Activated T-cell treated with anti-CD3 and anti-CD28 coated beads, Interleukin-2, amount 50 U/mL, for 24 hours (primary cell): Measurements from ENCODE around the gene FOXO6.

Source experiments
- DNase-seq: peaks from one replicate; pipeline ENCODE4 v3.0.0-alpha.2; 2020
- H3K27ac Mint-ChIP-seq: 2 replicates; pipeline ENCODE4 v1.8.0; 2020; ENCODE audit warnings: mild to moderate bottlenecking, mixed read lengths
- H3K27me3 Mint-ChIP-seq: 2 replicates; pipeline ENCODE4 v1.8.0; 2020; ENCODE audit warnings: mixed read lengths
- H3K36me3 Mint-ChIP-seq: 2 replicates; pipeline ENCODE4 v1.8.0; 2020; ENCODE audit warnings: low read depth, mixed read lengths
- H3K4me1 Mint-ChIP-seq: 2 replicates; pipeline ENCODE4 v1.8.0; 2020; ENCODE audit warnings: low read depth, mixed read lengths
- H3K4me3 Mint-ChIP-seq: 2 replicates; pipeline ENCODE4 v1.8.0; 2020; ENCODE audit warnings: mild to moderate bottlenecking, moderate library complexity, mixed read lengths
- H3K9me3 Mint-ChIP-seq: 2 replicates; pipeline ENCODE4 v1.8.0; 2020; ENCODE audit warnings: mixed read lengths

Gene FOXO6

GRCh38 chr1:41390166-41390565 lies 28.9 kb downstream of the FOXO6 start:
- Mint-ChIP-seq H3K27ac (no peak overlapping the region), H3K27me3 (peaks cover 27% of the 10 kb centered on the region), H3K4me3 (no peak overlapping the region), H3K36me3 (no peaks in the 10 kb centered on the region), H3K9me3 (no peaks in the 10 kb centered on the region), H3K4me1 (no peaks in the 10 kb centered on the region)
- no peak for DNase-seq

- H3K27ac Mint-ChIP-seq: no peak overlapping the region
- H3K9me3 Mint-ChIP-seq: no peaks in the 10 kb centered on the region
- no peak for DNase-seq
- H3K4me3 Mint-ChIP-seq: no peak overlapping the region
- H3K4me1 Mint-ChIP-seq: peaks cover under 1% of the 10 kb centered on the region
- H3K27me3 Mint-ChIP-seq: peaks cover 26% of the 10 kb centered on the region
- H3K36me3 Mint-ChIP-seq: no peaks in the 10 kb centered on the region
Observed at GRCh38 chr1:41390573-41390972, 29.3 kb downstream of the FOXO6 start.

GRCh38 chr1:41391834-41392527 lies 30.7 kb downstream of the FOXO6 start:
- Mint-ChIP-seq H3K36me3 (no peaks in the 10 kb centered on the region), H3K4me3 (no peak overlapping the region), H3K27me3 (peaks cover 29% of the 10 kb centered on the region), H3K9me3 (no peaks in the 10 kb centered on the region), H3K27ac (no peak overlapping the region), H3K4me1 (peaks cover 3% of the 10 kb centered on the region)
- DNase-seq: no peak

DNA sequence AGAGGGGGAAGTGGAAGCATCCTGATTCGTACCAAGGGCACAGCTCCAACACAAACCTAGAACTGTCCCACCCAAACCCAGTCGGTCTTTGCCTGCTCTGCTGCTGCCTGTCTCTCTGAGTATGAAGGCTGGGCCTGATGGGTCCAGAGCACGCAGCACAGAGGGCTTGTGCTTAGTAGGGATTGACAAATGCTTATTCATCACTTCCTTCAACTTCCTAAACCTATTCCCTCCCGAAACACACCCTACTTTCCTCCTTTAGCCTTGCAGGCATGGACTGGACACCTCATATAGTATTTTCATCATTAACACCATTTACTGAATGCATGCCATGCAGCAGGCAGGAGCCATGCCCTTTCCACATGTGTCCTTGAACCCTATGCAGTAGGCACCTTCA lies 31.3 kb downstream of the FOXO6 start:
- Mint-ChIP-seq H3K36me3 (no peaks in the 10 kb centered on the region), H3K27ac (no peak overlapping the region), H3K4me1 (peaks cover 3% of the 10 kb centered on the region), H3K4me3 (no peak overlapping the region), H3K9me3 (no peaks in the 10 kb centered on the region), H3K27me3 (peaks cover 25% of the 10 kb centered on the region)
- DNase-seq: no peak

DNA sequence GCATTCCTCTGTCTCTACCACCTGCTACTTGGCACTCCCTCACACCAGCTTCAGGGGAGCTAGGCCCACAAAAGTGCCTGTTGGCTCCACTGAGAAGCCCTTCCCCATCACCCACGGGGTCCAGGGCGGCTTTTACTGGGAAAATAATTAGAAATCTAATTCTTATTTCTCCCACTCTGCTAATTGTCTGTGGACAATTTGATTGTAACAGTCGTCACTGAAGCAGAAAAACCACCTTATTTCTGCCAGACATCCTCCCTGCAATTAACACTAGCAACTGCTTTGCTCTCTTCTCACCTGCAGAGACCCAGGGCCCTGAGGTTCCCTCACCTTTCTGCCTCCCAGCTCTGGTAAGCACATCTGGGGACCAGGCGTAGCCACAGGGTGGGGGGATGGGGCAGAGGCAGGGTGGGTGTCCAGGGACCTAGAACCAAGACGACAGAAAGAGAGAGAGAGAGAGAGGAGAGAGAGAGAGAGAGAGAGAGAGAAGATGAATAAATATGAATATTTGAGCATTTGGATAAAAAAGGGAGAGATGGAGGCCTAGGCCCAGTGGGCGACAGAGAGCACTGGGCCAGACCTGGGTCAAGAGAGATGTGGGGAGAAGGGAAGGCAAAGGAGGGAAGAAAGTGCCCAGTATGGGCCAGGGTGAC lies 32.6 kb downstream of the FOXO6 start:
- Mint-ChIP-seq H3K4me3 (no peak overlapping the region), H3K27ac (no peak overlapping the region), H3K9me3 (no peaks in the 10 kb centered on the region), H3K4me1 (peaks cover 3% of the 10 kb centered on the region), H3K27me3 (peaks cover 25% of the 10 kb centered on the region), H3K36me3 (no peaks in the 10 kb centered on the region)
- DNase-seq: no peak

DNA sequence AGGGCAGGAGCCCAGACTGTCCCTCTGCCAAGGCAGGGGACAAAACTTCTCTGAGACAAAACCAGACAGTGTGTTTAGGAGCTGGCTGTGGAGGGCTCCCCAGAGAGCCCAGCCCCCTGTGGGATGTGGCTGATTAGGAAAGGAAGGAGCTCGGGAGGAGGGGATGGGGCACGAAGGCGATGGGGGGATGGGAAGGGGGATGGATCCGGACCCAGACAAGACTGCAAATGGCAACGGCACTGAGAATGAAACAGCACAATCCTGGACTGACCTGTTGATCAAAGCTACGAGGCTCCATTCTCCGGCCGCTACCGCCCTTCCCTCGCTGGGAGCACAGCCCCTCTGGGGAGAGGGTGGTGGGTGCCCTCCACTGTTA lies 33.1 kb downstream of the FOXO6 start:
- Mint-ChIP-seq H3K4me1 (peaks cover 3% of the 10 kb centered on the region), H3K27ac (no peak overlapping the region), H3K27me3 (peaks cover 25% of the 10 kb centered on the region), H3K4me3 (no peak overlapping the region), H3K9me3 (no peaks in the 10 kb centered on the region), H3K36me3 (no peaks in the 10 kb centered on the region)
- DNase-seq: no peak

GRCh38 chr1:41394959-41395956 lies 34.0 kb downstream of the FOXO6 start:
- no peaks in the 10 kb centered on the region for H3K36me3 Mint-ChIP-seq
- DNase-seq: no peak
- H3K27me3 Mint-ChIP-seq: peaks cover 31% of the 10 kb centered on the region
- H3K9me3 Mint-ChIP-seq: peaks cover 2% of the 10 kb centered on the region
- peaks cover 3% of the 10 kb centered on the region for H3K4me1 Mint-ChIP-seq
- H3K4me3 Mint-ChIP-seq: no peak overlapping the region
- H3K27ac Mint-ChIP-seq: no peak overlapping the region

GRCh38 chr1:41396084-41396483 lies 34.9 kb downstream of the FOXO6 start:
- Mint-ChIP-seq H3K9me3 (peaks cover 9% of the 10 kb centered on the region), H3K4me3 (no peak overlapping the region), H3K4me1 (peaks cover 3% of the 10 kb centered on the region), H3K27me3 (peaks cover 35% of the 10 kb centered on the region), H3K27ac (no peak overlapping the region), H3K36me3 (no peaks in the 10 kb centered on the region)
- no peak for DNase-seq

GRCh38 chr1:41397020-41397419 lies 35.8 kb downstream of the FOXO6 start:
- H3K4me3 Mint-ChIP-seq: no peak overlapping the region
- peaks cover 3% of the 10 kb centered on the region for H3K4me1 Mint-ChIP-seq
- DNase-seq: no peak
- no peak overlapping the region for H3K27ac Mint-ChIP-seq
- H3K27me3 Mint-ChIP-seq: peaks cover 40% of the 10 kb centered on the region
- H3K9me3 Mint-ChIP-seq: peaks cover 9% of the 10 kb centered on the region
- no peaks in the 10 kb centered on the region for H3K36me3 Mint-ChIP-seq

DNA sequence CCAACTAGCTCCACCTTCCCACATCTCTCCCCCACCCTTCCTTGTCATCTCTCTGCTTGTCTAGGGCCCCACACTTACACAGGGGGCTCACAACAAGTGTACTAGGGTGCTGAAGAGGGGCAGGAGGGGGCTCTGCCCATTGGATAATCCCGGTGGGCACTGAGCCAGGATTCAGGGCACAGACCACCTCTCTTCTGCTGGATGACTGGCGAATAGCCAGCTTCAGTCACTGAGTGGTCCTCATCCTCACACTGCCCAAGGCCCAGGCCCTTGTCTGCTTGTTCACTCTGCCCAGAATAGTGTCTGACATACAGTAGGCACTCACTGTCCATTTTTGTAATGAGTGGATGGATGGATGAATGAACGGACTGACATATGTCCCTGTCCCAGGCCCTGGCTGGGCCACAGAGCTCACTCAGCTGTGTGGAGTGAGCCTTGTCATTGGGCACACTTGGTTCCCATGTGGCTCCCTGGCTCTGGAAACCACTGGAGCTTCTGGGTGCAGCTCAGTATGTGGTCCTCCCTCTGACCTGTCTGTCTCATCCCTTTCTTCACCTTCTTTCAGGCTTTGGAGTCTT lies 36.6 kb downstream of the FOXO6 start:
- Mint-ChIP-seq H3K27me3 (peaks cover 44% of the 10 kb centered on the region), H3K36me3 (no peaks in the 10 kb centered on the region)
- no peak for DNase-seq

GRCh38 chr1:41399145-41399795 lies 38.0 kb downstream of the FOXO6 start:
- Mint-ChIP-seq H3K9me3 (peaks cover 9% of the 10 kb centered on the region), H3K4me3 (no peak overlapping the region), H3K27me3 (peaks cover 51% of the 10 kb centered on the region), H3K4me1 (peaks cover 3% of the 10 kb centered on the region), H3K27ac (no peak overlapping the region), H3K36me3 (no peaks in the 10 kb centered on the region)
- DNase-seq: no peak

More for the DNA sequence above, 36.6 kb downstream of the FOXO6 start:
- no peak overlapping the region for H3K4me3 Mint-ChIP-seq
- H3K9me3 Mint-ChIP-seq: peaks cover 9% of the 10 kb centered on the region
- peaks cover 3% of the 10 kb centered on the region for H3K4me1 Mint-ChIP-seq
- H3K27ac Mint-ChIP-seq: no peak overlapping the region

DNA sequence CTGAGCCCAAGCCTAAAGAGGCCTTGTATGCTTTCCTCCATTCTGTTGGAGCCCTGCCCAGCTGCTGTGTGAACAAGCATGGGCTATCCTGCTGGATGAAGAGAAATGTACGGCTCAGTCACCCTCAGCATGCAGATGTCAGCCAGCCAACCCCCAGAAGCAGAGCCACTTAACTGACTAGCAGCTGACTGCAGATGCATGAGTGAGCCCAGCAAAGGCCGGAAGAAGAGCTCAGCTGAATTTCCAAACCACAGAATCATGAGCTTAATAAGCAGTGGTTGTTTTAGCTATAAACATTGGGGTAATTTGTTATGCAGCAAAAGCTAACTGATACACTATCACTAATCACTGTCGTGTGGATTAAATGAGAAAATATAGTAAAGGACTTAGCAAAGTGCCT lies 39.0 kb downstream of the FOXO6 start:
- DNase-seq: no peak
- H3K27me3 Mint-ChIP-seq: peaks cover 46% of the 10 kb centered on the region
- peaks cover 9% of the 10 kb centered on the region for H3K9me3 Mint-ChIP-seq
- H3K27ac Mint-ChIP-seq: no peak overlapping the region
- H3K36me3 Mint-ChIP-seq: no peaks in the 10 kb centered on the region
- peaks cover 3% of the 10 kb centered on the region for H3K4me1 Mint-ChIP-seq
- no peak overlapping the region for H3K4me3 Mint-ChIP-seq

GRCh38 chr1:41401899-41402298 lies 40.7 kb downstream of the FOXO6 start:
- H3K4me3 Mint-ChIP-seq: no peak overlapping the region
- H3K9me3 Mint-ChIP-seq: peaks cover 9% of the 10 kb centered on the region
- no peaks in the 10 kb centered on the region for H3K4me1 Mint-ChIP-seq
- peaks cover 33% of the 10 kb centered on the region for H3K27me3 Mint-ChIP-seq
- no peak for DNase-seq
- H3K36me3 Mint-ChIP-seq: no peaks in the 10 kb centered on the region
- H3K27ac Mint-ChIP-seq: no peak overlapping the region

GRCh38 chr1:41404308-41404761 lies 43.1 kb downstream of the FOXO6 start:
- Mint-ChIP-seq H3K27me3 (peaks cover 42% of the 10 kb centered on the region), H3K27ac (no peak overlapping the region), H3K4me3 (no peak overlapping the region), H3K4me1 (no peaks in the 10 kb centered on the region), H3K9me3 (peaks cover 9% of the 10 kb centered on the region), H3K36me3 (no peaks in the 10 kb centered on the region)
- no peak for DNase-seq
